Measurements from ENCODE around the gene SMARCA1. TPM values are rescaled to one million over a fixed set of nuclear protein-coding genes. Genes with fewer than 3 reads are reported as not detected.
"Not testable (repeated sequence)": the region's sequence is repeated elsewhere in the genome, so short reads cannot be mapped to it uniquely, and the experiment has no call there.

The SMARCA1 gene
- total RNA-seq, 4 donors from 2014 or later, result 7.6 to 18.8 (median 8.1) TPM

- WGBS, result 28% methylated on average over 3 of the region's 3 CpGs
- H3K4me3 ChIP-seq, result no peak overlapping the region
- no peak for DNase-seq (ENCODE audit: low spot score in 2 of 2)
- no peaks in the 10 kb centered on the region for H3K9me3 ChIP-seq
- no peak for TF ChIP-seq POLR2AphosphoS5 (IDR thresholded peaks at IDR 0.05)
- TF ChIP-seq POLR2A (IDR thresholded peaks at IDR 0.05), result no peak
- no peak for TF ChIP-seq EP300 (IDR thresholded peaks at IDR 0.05)
- TF ChIP-seq CTCF (IDR thresholded peaks at IDR 0.05), result no peak
- H3K27ac ChIP-seq, result no peak overlapping the region
- no peaks in the 10 kb centered on the region for H3K4me1 ChIP-seq
- H3K36me3 ChIP-seq, result peaks cover 12% of the 10 kb centered on the region
- H3K27me3 ChIP-seq, result no peaks in the 10 kb centered on the region
Measured at GRCh38 chrX:129565046-129565650, 41.9 kb upstream of the SMARCA1 start.

GRCh38 chrX:129564345-129564744, 41.1 kb upstream of the SMARCA1 start:
- WGBS, result 83% methylated on average over 2 of the region's 5 CpGs
- H3K4me1 ChIP-seq; DNase-seq (ENCODE audit: low spot score in 2 of 2); H3K27ac ChIP-seq; H3K27me3 ChIP-seq; H3K4me3 ChIP-seq; H3K9me3 ChIP-seq: not testable (repeated sequence)
- H3K36me3 ChIP-seq, result peaks cover 18% of the 10 kb centered on the region

- Histone ChIP-seq H3K27me3 (no peaks in the 10 kb centered on the region), H3K27ac (no peak overlapping the region), H3K4me3 (no peak overlapping the region), H3K9me3 (no peaks in the 10 kb centered on the region), H3K36me3 (peaks cover 16% of the 10 kb centered on the region), H3K4me1 (no peaks in the 10 kb centered on the region)
- no peak for DNase-seq (ENCODE audit: low spot score in 2 of 2)
- TF ChIP-seq CTCF (IDR thresholded peaks at IDR 0.05), result no peak
- TF ChIP-seq EP300 (IDR thresholded peaks at IDR 0.05), result no peak
- TF ChIP-seq POLR2AphosphoS5 (IDR thresholded peaks at IDR 0.05), result no peak
- no peak for TF ChIP-seq POLR2A (IDR thresholded peaks at IDR 0.05)
- 69% methylated on average over 3 of the region's 3 CpGs for WGBS
Measured at GRCh38 chrX:129561453-129561852, 38.2 kb upstream of the SMARCA1 start.

GRCh38 chrX:129559783-129560182, 36.5 kb upstream of the SMARCA1 start:
- Histone ChIP-seq H3K4me1 (no peaks in the 10 kb centered on the region), H3K27me3 (no peaks in the 10 kb centered on the region), H3K9me3 (no peaks in the 10 kb centered on the region), H3K36me3 (peaks cover 18% of the 10 kb centered on the region), H3K4me3 (no peak overlapping the region), H3K27ac (no peak overlapping the region)
- no peak for TF ChIP-seq CTCF (IDR thresholded peaks at IDR 0.05)
- TF ChIP-seq POLR2A (IDR thresholded peaks at IDR 0.05), result no peak
- TF ChIP-seq POLR2AphosphoS5 (IDR thresholded peaks at IDR 0.05), result no peak
- no peak for TF ChIP-seq EP300 (IDR thresholded peaks at IDR 0.05)
- no peak for DNase-seq (ENCODE audit: low spot score in 2 of 2)
- 94% methylated on average over 1 of the region's 1 CpG for WGBS

- peaks cover 18% of the 10 kb centered on the region for H3K36me3 ChIP-seq
- H3K9me3 ChIP-seq, result no peaks in the 10 kb centered on the region
- no peak for TF ChIP-seq CTCF (IDR thresholded peaks at IDR 0.05)
- TF ChIP-seq POLR2A (IDR thresholded peaks at IDR 0.05), result no peak
- no peak for TF ChIP-seq EP300 (IDR thresholded peaks at IDR 0.05)
- TF ChIP-seq POLR2AphosphoS5 (IDR thresholded peaks at IDR 0.05), result no peak
- no peaks in the 10 kb centered on the region for H3K4me1 ChIP-seq
- 61% methylated on average over 1 of the region's 1 CpG for WGBS
- H3K27me3 ChIP-seq, result no peaks in the 10 kb centered on the region
- H3K4me3 ChIP-seq, result no peak overlapping the region
- no peak overlapping the region for H3K27ac ChIP-seq
- DNase-seq (ENCODE audit: low spot score in 2 of 2), result no peak
Measured at GRCh38 chrX:129557844-129558480, 34.7 kb upstream of the SMARCA1 start.

Measured in suprapubic skin (tissue), 4 donors.